Liver (tissue), 9 donors: ENCODE data around the gene NR4A2. TPM values are rescaled to one million over a fixed set of nuclear protein-coding genes. Genes with fewer than 3 reads are reported as not detected.

ENCODE experiments used
- DNase-seq: peaks from one replicate; pipeline ENCODE4 v3.0.0-alpha.2; 2017; ENCODE audit warnings: low spot score
- H3K27ac ChIP-seq, 2 donors: one replicate each; pipeline ENCODE4 v1.7.0; 2013; ENCODE audit warnings: inconsistent platforms in 2 of 2, low read length in 2 of 2, control low read depth in 1 of 2, low read depth in 1 of 2, mild to moderate bottlenecking in 1 of 2
- H3K27me3 ChIP-seq, 4 donors: one replicate each; pipeline versions ENCODE4 v1.6.1 to v1.7.0; 2013; ENCODE audit warnings: low read length in 3 of 4, inconsistent platforms in 1 of 4, mild to moderate bottlenecking in 1 of 4, moderate library complexity in 1 of 4; ENCODE audit not compliant: control insufficient read depth in 4 of 4, insufficient read depth in 4 of 4
- H3K36me3 ChIP-seq, 4 donors: one replicate each; pipeline versions ENCODE4 v1.6.1 to v1.7.0; 2013; ENCODE audit warnings: low read length in 3 of 4, mild to moderate bottlenecking in 3 of 4, low read depth in 1 of 4, moderate library complexity in 1 of 4; ENCODE audit not compliant: control insufficient read depth in 4 of 4, insufficient read depth in 3 of 4
- H3K4me1 ChIP-seq, 4 donors: one replicate each; pipeline versions ENCODE4 v1.6.1 to v1.7.0; 2013; ENCODE audit warnings: low read length in 3 of 4, mild to moderate bottlenecking in 3 of 4, moderate library complexity in 1 of 4; ENCODE audit not compliant: control insufficient read depth in 4 of 4, insufficient read depth in 4 of 4
- H3K4me3 ChIP-seq, 3 donors: one replicate each; pipeline versions ENCODE4 v1.6.1 to v1.7.0; 2013; ENCODE audit warnings: low read length in 3 of 3, control low read depth in 1 of 3, low read depth in 1 of 3, mild to moderate bottlenecking in 1 of 3
- H3K9ac ChIP-seq, 2 donors: one replicate each; pipeline ENCODE4 v1.7.0; 2013; ENCODE audit warnings: low read length in 2 of 2, mild to moderate bottlenecking in 2 of 2, moderate library complexity in 2 of 2, control low read depth in 1 of 2, low read depth in 1 of 2
- H3K9me3 ChIP-seq, 4 donors: one replicate each; pipeline versions ENCODE4 v1.6.1 to v1.7.0; 2013; ENCODE audit warnings: low read length in 3 of 4; ENCODE audit not compliant: control insufficient read depth in 4 of 4
- ATF3 ChIP-seq: IDR thresholded peaks from 2 replicates; pipeline ENCODE4 v1.6.1; 2016; ENCODE audit warnings: antibody characterized with exemption
- CTCF ChIP-seq: fragments of 150-350 bp; IDR thresholded peaks from 2 replicates; pipeline ENCODE4 v1.5.1; 2017; ENCODE audit warnings: improper control_type of control experiment, low read depth, low read length; ENCODE audit not compliant: missing input control
- EGR1 ChIP-seq, 2 donors: IDR thresholded peaks; 2 replicates each; pipeline ENCODE4 v1.6.1; 2016 to 2018; ENCODE audit warnings: antibody characterized with exemption in 2 of 2, low read depth in 2 of 2
- FOXA1 ChIP-seq: IDR thresholded peaks from 2 replicates; pipeline ENCODE4 v1.6.1; 2016; ENCODE audit warnings: antibody characterized with exemption
- FOXA2 ChIP-seq: IDR thresholded peaks from 2 replicates; pipeline ENCODE4 v1.6.1; 2016; ENCODE audit warnings: antibody characterized with exemption
- GABPA ChIP-seq, 2 donors: IDR thresholded peaks in 1 of 2; conservative IDR thresholded peaks in 1 of 2; 2 replicates each; pipeline ENCODE4 v1.6.1; 2016; ENCODE audit warnings: antibody characterized with exemption in 2 of 2, mild to moderate bottlenecking in 1 of 2, moderate library complexity in 1 of 2
- HNF4A ChIP-seq, 2 donors: conservative IDR thresholded peaks; 2 replicates each; pipeline ENCODE4 v1.6.1; 2016; ENCODE audit warnings: antibody characterized with exemption in 2 of 2, mild to moderate bottlenecking in 2 of 2
- HNF4G ChIP-seq: IDR thresholded peaks from 2 replicates; pipeline ENCODE4 v1.6.1; 2016; ENCODE audit warnings: antibody characterized with exemption
- JUND ChIP-seq, 2 donors: IDR thresholded peaks; 2 replicates each; pipeline ENCODE4 v1.6.1; 2016; ENCODE audit warnings: antibody characterized with exemption in 2 of 2
- MAX ChIP-seq: IDR thresholded peaks from 2 replicates; pipeline ENCODE4 v1.6.1; 2016; ENCODE audit warnings: antibody characterized with exemption
- NR2F2 ChIP-seq: IDR thresholded peaks from 2 replicates; pipeline ENCODE4 v1.6.1; 2016; ENCODE audit warnings: antibody characterized with exemption
- RAD21 ChIP-seq, 2 donors: IDR thresholded peaks; 2 replicates each; pipeline ENCODE4 v1.6.1; 2016; ENCODE audit warnings: antibody characterized with exemption in 2 of 2, mild to moderate bottlenecking in 2 of 2
- REST ChIP-seq: IDR thresholded peaks from 2 replicates; pipeline ENCODE4 v1.6.1; 2016; ENCODE audit warnings: antibody characterized with exemption, mild to moderate bottlenecking
- RXRA ChIP-seq, 2 donors: IDR thresholded peaks; 2 replicates each; pipeline ENCODE4 v1.6.1; 2017 to 2018; ENCODE audit warnings: antibody characterized with exemption in 2 of 2, mild to moderate bottlenecking in 1 of 2
- SP1 ChIP-seq: IDR thresholded peaks from 2 replicates; pipeline ENCODE4 v1.6.1; 2018; ENCODE audit warnings: antibody characterized with exemption, mild to moderate bottlenecking
- TAF1 ChIP-seq: conservative IDR thresholded peaks from 2 replicates; pipeline ENCODE4 v1.6.1; 2016; ENCODE audit warnings: antibody characterized with exemption, mild to moderate bottlenecking
- YY1 ChIP-seq: IDR thresholded peaks from 2 replicates; pipeline ENCODE4 v1.6.1; 2016; ENCODE audit warnings: antibody characterized with exemption, mild to moderate bottlenecking
- ZBTB33 ChIP-seq: IDR thresholded peaks from 2 replicates; pipeline ENCODE4 v1.6.1; 2016; ENCODE audit warnings: antibody characterized with exemption
- WGBS: extraction: QIAGEN DNeasy Blood & Tissue Kit; methylation state at CpG from one replicate; pipeline ENCODE4 v1.1.7; 2013; 5-methylcytosine and 5-hydroxymethylcytosine counted together
- polyA plus RNA-seq, 2 donors: library from polyadenylated mRNA; stranded (reverse) in 1 of 2; unstranded in 1 of 2; fragments of 200-250 nt in 1 of 2; fragments of >200 nt in 1 of 2; fragmentation: Nextera tagmentation in 1 of 2; extraction: Ambion mirVana in 1 of 2; gene quantifications; one replicate each; pipeline versions ENCODE4 v1.2.1 to v1.2.3, GENCODE V29; 2013 to 2015
- total RNA-seq, 2 donors: library from RNA; depleted of rRNA; stranded (reverse); fragments of >200 nt; gene quantifications; one replicate each; pipeline ENCODE4 v1.2.3, GENCODE V29; 2014
- donor health status: healthy.
- donor health status: healthy.
- donor health status: healthy.
- donor health status: healthy.
- donor health status: healthy.

NR4A2 gene
- total and polyA plus RNA-seq, 4 donors = 0.08 to 0.96 (median 0.25) TPM

GRCh38 chr2:156356014-156356754 lies 23.7 kb upstream of the NR4A2 start:
- Histone ChIP-seq H3K9ac (no peak overlapping the region), H3K36me3 (no peaks in the 10 kb centered on the region), H3K4me3 (no peak overlapping the region), H3K27me3 (no peaks in the 10 kb centered on the region), H3K9me3 (no peaks in the 10 kb centered on the region), H3K27ac (no peak overlapping the region), H3K4me1 (no peaks in the 10 kb centered on the region)
- no peak for TF ChIP-seq MAX
- no peak for TF ChIP-seq FOXA1
- TF ChIP-seq CTCF = no peak
- no peak for TF ChIP-seq EGR1 (IDR thresholded peaks at IDR 0.05; ENCODE audit: low read depth in 2 of 2)
- no peak for TF ChIP-seq RXRA (IDR thresholded peaks at IDR 0.05)
- TF ChIP-seq SP1 = no peak
- TF ChIP-seq TAF1 = no peak
- TF ChIP-seq RAD21 (IDR thresholded peaks at IDR 0.05) = no peak
- no peak for TF ChIP-seq YY1
- no peak for TF ChIP-seq FOXA2
- no peak for TF ChIP-seq JUND (IDR thresholded peaks at IDR 0.05)
- no peak for TF ChIP-seq HNF4A (conservative IDR thresholded peaks at IDR 0.05)
- TF ChIP-seq GABPA (IDR thresholded peaks at IDR 0.05 in 1 of 2, conservative IDR thresholded peaks at IDR 0.05 in 1 of 2) = no peak
- TF ChIP-seq REST = no peak
- no peak for TF ChIP-seq HNF4G
- no peak for TF ChIP-seq NR2F2
- no peak for TF ChIP-seq ATF3
- TF ChIP-seq ZBTB33 = no peak
- no peak for DNase-seq
- 96% methylated on average over 3 of the region's 3 CpGs for WGBS
